GM12891 (cell line): ENCODE data around the gene PLEKHM2.

Experiments used
- DNase-seq: peaks from one replicate; pipeline ENCODE4 v3.0.0; 2011; ENCODE audit warnings: low spot score; ENCODE audit not compliant: insufficient read length
- FAIRE-seq: peaks from 2 replicates; lab custom pipeline; 2011; peaks lifted over from hg19 to GRCh38; lab: Jason Lieb, UNC
- PAX5 ChIP-seq: IDR thresholded peaks from 2 replicates; pipeline ENCODE4 v1.6.1; 2011; ENCODE audit warnings: low read length, moderate library complexity, mild to moderate bottlenecking; ENCODE audit not compliant: insufficient read depth, severe bottlenecking
- POLR2A ChIP-seq: IDR thresholded peaks from 2 replicates; pipeline ENCODE4 v1.6.1; 2011; ENCODE audit warnings: low read depth, low read length, control low read depth
- POLR2AphosphoS5 ChIP-seq: IDR thresholded peaks from 2 replicates; pipeline ENCODE4 v1.6.1; 2011; ENCODE audit warnings: low read depth, low read length, control low read depth
- POU2F2 ChIP-seq: IDR thresholded peaks from 2 replicates; pipeline ENCODE4 v1.6.1; 2011; ENCODE audit warnings: low read depth, mild to moderate bottlenecking, control low read depth, low read length, moderate library complexity
- SPI1 ChIP-seq: IDR thresholded peaks from 2 replicates; pipeline ENCODE4 v1.6.1; 2011; ENCODE audit warnings: low read depth, low read length, control low read depth
- TAF1 ChIP-seq: IDR thresholded peaks from 2 replicates; pipeline ENCODE4 v1.6.1; 2011; ENCODE audit warnings: low read depth, low read length, control low read depth

PLEKHM2 gene

DNA sequence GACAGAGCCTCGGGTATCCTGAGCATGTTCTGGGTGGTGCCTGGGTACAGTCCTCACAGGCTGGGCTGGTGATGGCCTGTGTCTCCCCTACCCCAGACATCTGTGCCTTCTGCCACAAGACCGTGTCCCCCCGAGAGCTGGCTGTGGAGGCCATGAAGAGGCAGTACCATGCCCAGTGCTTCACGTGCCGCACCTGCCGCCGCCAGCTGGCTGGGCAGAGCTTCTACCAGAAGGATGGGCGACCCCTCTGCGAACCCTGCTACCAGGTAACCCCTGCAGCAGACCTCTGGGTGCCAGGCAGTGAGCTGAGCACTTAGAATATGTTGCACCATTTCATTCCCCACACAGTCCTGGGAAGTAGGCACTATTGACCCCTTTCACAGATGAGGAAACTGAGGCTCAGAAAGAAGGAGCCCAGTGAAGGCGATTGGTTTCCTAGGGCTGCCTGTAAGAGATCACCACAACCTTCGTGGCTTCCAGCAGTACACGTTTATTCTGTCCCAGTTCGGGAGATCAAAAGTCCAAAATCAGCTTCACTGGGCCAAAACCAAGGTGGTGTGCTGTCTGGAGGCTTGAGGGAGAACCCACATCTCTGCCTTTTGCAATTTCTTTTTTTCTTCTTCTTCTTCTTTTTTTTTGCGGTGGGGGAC lies 86.3 kb downstream of the PLEKHM2 start:
- FAIRE-seq: no peak
- no peak for TF ChIP-seq POU2F2
- TF ChIP-seq POLR2A: no peak
- no peak for TF ChIP-seq TAF1
- no peak for TF ChIP-seq PAX5

GRCh38 chr1:15771836-15772515 lies 87.9 kb downstream of the PLEKHM2 start:
- no peak for TF ChIP-seq POLR2AphosphoS5
- FAIRE-seq (no peak), DNase-seq (no peak)

More for the DNA sequence above, 86.3 kb downstream of the PLEKHM2 start:
- DNase-seq: no peak

DNA sequence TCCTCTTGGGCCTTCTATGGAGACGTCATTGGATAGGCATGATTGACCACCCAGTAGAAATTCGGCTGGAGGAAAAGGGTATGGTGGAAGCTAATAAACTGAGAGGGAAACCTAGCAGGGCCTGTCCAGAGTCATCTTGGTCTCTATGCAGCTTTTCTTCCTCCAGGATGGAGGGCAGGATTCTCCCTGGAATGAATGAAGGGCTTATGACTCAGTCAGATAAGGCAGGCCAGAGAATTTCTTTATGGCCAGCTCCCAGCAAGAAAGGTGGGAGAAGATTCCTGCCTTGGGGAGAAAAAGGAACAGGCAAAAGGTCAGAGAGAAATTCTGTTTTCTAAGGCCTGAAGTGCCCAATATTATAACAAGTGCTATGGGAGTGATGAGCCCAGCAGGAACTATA lies 91.6 kb downstream of the PLEKHM2 start:
- DNase-seq (no peak), FAIRE-seq (no peak)
- TF ChIP-seq TAF1 (no peak), SPI1 (no peak), PAX5 (no peak), POLR2A (no peak), POU2F2 (no peak), POLR2AphosphoS5 (no peak)

GRCh38 chr1:15777909-15778707 lies 94.0 kb downstream of the PLEKHM2 start:
- FAIRE-seq (no peak), DNase-seq (no peak)
- TF ChIP-seq POLR2AphosphoS5: no peak
- TF ChIP-seq TAF1: no peak
- no peak for TF ChIP-seq POLR2A
- no peak for TF ChIP-seq PAX5
- TF ChIP-seq SPI1: no peak
- no peak for TF ChIP-seq POU2F2
